HL-60 (cell line): ENCODE results near the gene VN1R5.
"Not testable (repeated sequence)": the region's sequence is repeated elsewhere in the genome, so short reads cannot be mapped to it uniquely, and the experiment has no call there.

Experiments used
- GABPA ChIP-seq: IDR thresholded peaks from 2 replicates; pipeline ENCODE4 v1.6.1; 2012; ENCODE audit warnings: low read depth
- POLR2AphosphoS5 ChIP-seq: IDR thresholded peaks from 2 replicates; pipeline ENCODE4 v1.6.1; 2012; ENCODE audit warnings: low read depth
- TF ChIP-seq, protein P1 (sequence below): IDR thresholded peaks from one replicate; pipeline ENCODE4 v1.5.1; 2011; ENCODE audit warnings: low read length, control low read depth, inconsistent platforms; ENCODE audit not compliant: insufficient read depth
- TF ChIP-seq, protein P2 (sequence below): IDR thresholded peaks from 2 replicates; pipeline ENCODE4 v1.6.1; 2012; ENCODE audit warnings: low read depth; ENCODE audit not compliant: insufficient replicate concordance

DNA sequence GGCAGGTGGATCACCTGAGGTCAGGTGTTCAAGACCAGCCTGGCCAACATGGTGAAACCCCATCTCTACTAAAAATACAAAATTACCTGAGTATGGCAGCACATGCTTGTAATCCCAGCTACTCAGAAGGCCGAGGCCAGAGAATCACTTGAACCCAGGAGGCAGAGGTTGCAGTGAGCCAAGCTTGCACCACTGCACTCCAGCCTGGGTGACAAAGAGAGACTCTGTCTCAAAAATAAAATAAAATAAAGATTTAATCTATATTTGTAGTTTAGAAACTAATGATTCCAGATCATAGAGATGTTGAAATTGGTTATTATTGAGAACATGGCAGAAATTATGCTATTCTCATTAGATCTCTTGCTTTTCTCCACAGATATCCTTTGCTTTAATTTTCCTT is at the start of gene VN1R5:
- TF ChIP-seq, protein P1, sequence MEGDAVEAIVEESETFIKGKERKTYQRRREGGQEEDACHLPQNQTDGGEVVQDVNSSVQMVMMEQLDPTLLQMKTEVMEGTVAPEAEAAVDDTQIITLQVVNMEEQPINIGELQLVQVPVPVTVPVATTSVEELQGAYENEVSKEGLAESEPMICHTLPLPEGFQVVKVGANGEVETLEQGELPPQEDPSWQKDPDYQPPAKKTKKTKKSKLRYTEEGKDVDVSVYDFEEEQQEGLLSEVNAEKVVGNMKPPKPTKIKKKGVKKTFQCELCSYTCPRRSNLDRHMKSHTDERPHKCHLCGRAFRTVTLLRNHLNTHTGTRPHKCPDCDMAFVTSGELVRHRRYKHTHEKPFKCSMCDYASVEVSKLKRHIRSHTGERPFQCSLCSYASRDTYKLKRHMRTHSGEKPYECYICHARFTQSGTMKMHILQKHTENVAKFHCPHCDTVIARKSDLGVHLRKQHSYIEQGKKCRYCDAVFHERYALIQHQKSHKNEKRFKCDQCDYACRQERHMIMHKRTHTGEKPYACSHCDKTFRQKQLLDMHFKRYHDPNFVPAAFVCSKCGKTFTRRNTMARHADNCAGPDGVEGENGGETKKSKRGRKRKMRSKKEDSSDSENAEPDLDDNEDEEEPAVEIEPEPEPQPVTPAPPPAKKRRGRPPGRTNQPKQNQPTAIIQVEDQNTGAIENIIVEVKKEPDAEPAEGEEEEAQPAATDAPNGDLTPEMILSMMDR = not testable (repeated sequence)
- not testable (repeated sequence) for TF ChIP-seq POLR2AphosphoS5, GABPA
- TF ChIP-seq, protein P2, sequence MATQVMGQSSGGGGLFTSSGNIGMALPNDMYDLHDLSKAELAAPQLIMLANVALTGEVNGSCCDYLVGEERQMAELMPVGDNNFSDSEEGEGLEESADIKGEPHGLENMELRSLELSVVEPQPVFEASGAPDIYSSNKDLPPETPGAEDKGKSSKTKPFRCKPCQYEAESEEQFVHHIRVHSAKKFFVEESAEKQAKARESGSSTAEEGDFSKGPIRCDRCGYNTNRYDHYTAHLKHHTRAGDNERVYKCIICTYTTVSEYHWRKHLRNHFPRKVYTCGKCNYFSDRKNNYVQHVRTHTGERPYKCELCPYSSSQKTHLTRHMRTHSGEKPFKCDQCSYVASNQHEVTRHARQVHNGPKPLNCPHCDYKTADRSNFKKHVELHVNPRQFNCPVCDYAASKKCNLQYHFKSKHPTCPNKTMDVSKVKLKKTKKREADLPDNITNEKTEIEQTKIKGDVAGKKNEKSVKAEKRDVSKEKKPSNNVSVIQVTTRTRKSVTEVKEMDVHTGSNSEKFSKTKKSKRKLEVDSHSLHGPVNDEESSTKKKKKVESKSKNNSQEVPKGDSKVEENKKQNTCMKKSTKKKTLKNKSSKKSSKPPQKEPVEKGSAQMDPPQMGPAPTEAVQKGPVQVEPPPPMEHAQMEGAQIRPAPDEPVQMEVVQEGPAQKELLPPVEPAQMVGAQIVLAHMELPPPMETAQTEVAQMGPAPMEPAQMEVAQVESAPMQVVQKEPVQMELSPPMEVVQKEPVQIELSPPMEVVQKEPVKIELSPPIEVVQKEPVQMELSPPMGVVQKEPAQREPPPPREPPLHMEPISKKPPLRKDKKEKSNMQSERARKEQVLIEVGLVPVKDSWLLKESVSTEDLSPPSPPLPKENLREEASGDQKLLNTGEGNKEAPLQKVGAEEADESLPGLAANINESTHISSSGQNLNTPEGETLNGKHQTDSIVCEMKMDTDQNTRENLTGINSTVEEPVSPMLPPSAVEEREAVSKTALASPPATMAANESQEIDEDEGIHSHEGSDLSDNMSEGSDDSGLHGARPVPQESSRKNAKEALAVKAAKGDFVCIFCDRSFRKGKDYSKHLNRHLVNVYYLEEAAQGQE = not testable (repeated sequence)
